H1 (cell line): ENCODE results near the gene TBC1D9B. TPM values are rescaled to one million over a fixed set of nuclear protein-coding genes. Genes with fewer than 3 reads are reported as not detected.

Experiments used
- CTCF ChIA-PET: fragments of 300-600 bp; sonication (Branson Sonifier 250); formaldehyde crosslinking; loops from one replicate; lab custom pipeline; 2021; ENCODE audit not compliant: partially characterized antibody; lab: Charles Lee
- POLR2A ChIA-PET: fragments of 300-600 bp; sonication (Branson Sonifier 250); formaldehyde crosslinking; loops from one replicate; lab custom pipeline; 2021; ENCODE audit warnings: inconsistent platforms; ENCODE audit not compliant: partially characterized antibody; lab: Charles Lee
- DNase-seq, 2 experiments: peaks; one replicate each; pipeline versions ENCODE4 v3.0.0 to v3.0.0-alpha.2; 2010 to 2022; ENCODE audit warnings: low spot score in 2 of 2, low read depth in 1 of 2, mixed read lengths in 1 of 2
- FAIRE-seq: peaks from 2 replicates; lab custom pipeline; 2011; peaks lifted over from hg19 to GRCh38; lab: Jason Lieb, UNC
- H2AFZ ChIP-seq: 2 replicates; pipeline ENCODE4 v1.8.1; 2012; ENCODE audit warnings: low read length, inconsistent platforms
- H2AK5ac ChIP-seq: 2 replicates; pipeline ENCODE4 v1.6.1; 2013; ENCODE audit warnings: low read depth, low read length
- H2BK120ac ChIP-seq: replicated peaks from 2 replicates; pipeline ENCODE3; 2013; ENCODE audit warnings: low read depth, low read length, inconsistent platforms
- H2BK12ac ChIP-seq: 2 replicates; pipeline ENCODE4 v1.6.1; 2013; ENCODE audit warnings: low read depth, low read length
- H2BK15ac ChIP-seq: 2 replicates; pipeline ENCODE4 v1.6.1; 2013; ENCODE audit warnings: low read length
- H2BK20ac ChIP-seq: 2 replicates; pipeline ENCODE4 v1.6.1; 2013; ENCODE audit warnings: low read length
- H2BK5ac ChIP-seq: 2 replicates; pipeline ENCODE4 v1.6.1; 2013; ENCODE audit warnings: low read depth, low read length
- H3K14ac ChIP-seq: 2 replicates; pipeline ENCODE4 v1.6.1; 2013; ENCODE audit warnings: inconsistent platforms; ENCODE audit not compliant: insufficient read length
- H3K18ac ChIP-seq: 2 replicates; pipeline ENCODE4 v1.6.1; 2013; ENCODE audit warnings: low read length; ENCODE audit errors: extremely low read depth
- H3K23ac ChIP-seq: 2 replicates; pipeline ENCODE4 v1.6.1; 2013; ENCODE audit warnings: inconsistent platforms; ENCODE audit not compliant: insufficient read length
- H3K23me2 ChIP-seq: 2 replicates; pipeline ENCODE4 v1.6.1; 2013; ENCODE audit warnings: low read depth, low read length
- H3K27ac ChIP-seq: 2 replicates; pipeline ENCODE4 v1.6.1; 2011; ENCODE audit warnings: low read depth, low read length, inconsistent platforms
- H3K27me3 ChIP-seq, 4 experiments: replicated peaks in 1 of 4; 1 replicate in 1 of 4; 2 replicates in 3 of 4; pipeline versions ENCODE4 v1.6.1 to v1.8.1; 2011 to 2013; ENCODE audit warnings: low read length in 3 of 4, mild to moderate bottlenecking in 3 of 4, inconsistent platforms in 2 of 4, mixed read lengths in 2 of 4, moderate library complexity in 1 of 4; ENCODE audit not compliant: control insufficient read depth in 3 of 4, insufficient read depth in 3 of 4; ENCODE audit errors: extremely low read depth in 1 of 4
- H3K36me3 ChIP-seq, 4 experiments: 2 replicates each; pipeline versions ENCODE4 v1.6.1 to v1.8.1; 2011 to 2013; ENCODE audit warnings: mild to moderate bottlenecking in 4 of 4, low read length in 3 of 4, moderate library complexity in 2 of 4, control low read depth in 1 of 4, inconsistent platforms in 1 of 4; ENCODE audit not compliant: insufficient read depth in 4 of 4, control insufficient read depth in 2 of 4
- H3K4ac ChIP-seq: replicated peaks from 2 replicates; pipeline ENCODE3; 2013; ENCODE audit warnings: low read length, low read depth, mixed read lengths, inconsistent platforms; ENCODE audit not compliant: insufficient read length
- H3K4me1 ChIP-seq, 4 experiments: replicated peaks in 1 of 4; 1 replicate in 1 of 4; 2 replicates in 3 of 4; pipeline versions ENCODE4 v1.6.1 to v1.8.1; 2011 to 2013; ENCODE audit warnings: low read length in 3 of 4, inconsistent platforms in 2 of 4, mixed read lengths in 1 of 4; ENCODE audit not compliant: insufficient read depth in 4 of 4, control insufficient read depth in 3 of 4
- H3K4me2 ChIP-seq, 2 experiments: 2 replicates each; pipeline versions ENCODE4 v1.6.1 to v1.8.1; 2011 to 2013; ENCODE audit warnings: low read depth in 2 of 2, low read length in 2 of 2, control low read depth in 1 of 2, inconsistent platforms in 1 of 2, mild to moderate bottlenecking in 1 of 2; ENCODE audit not compliant: insufficient read depth in 1 of 2
- H3K4me3 ChIP-seq, 4 experiments: fragments of 200-600, 300-600 bp in 1 of 4; sonication (generic), shearing (Covaris generic), sonication (Bioruptor Twin) in 1 of 4; 2 replicates each; pipeline versions ENCODE4 v1.5.1 to v1.8.1; 2011 to 2016; ENCODE audit warnings: low read length in 4 of 4, low read depth in 3 of 4, control low read depth in 2 of 4, inconsistent platforms in 2 of 4, mild to moderate bottlenecking in 2 of 4, mixed read lengths in 1 of 4, moderate library complexity in 1 of 4; ENCODE audit not compliant: insufficient read depth in 2 of 4; ENCODE audit errors: extremely low read depth in 1 of 4
- H3K56ac ChIP-seq: replicated peaks from 2 replicates; pipeline ENCODE3; 2013; ENCODE audit warnings: low read depth, mild to moderate bottlenecking, mixed read lengths, low read length, inconsistent platforms; ENCODE audit not compliant: insufficient read length
- H3K79me1 ChIP-seq: 2 replicates; pipeline ENCODE4 v1.6.1; 2013; ENCODE audit warnings: low read depth, low read length, control low read depth
- H3K79me2 ChIP-seq, 2 experiments: 2 replicates each; pipeline versions ENCODE4 v1.6.1 to v1.8.1; 2012 to 2013; ENCODE audit warnings: low read length in 2 of 2, mild to moderate bottlenecking in 2 of 2, inconsistent platforms in 1 of 2; ENCODE audit not compliant: insufficient read depth in 2 of 2, control insufficient read depth in 1 of 2
- H3K9ac ChIP-seq, 4 experiments: replicated peaks in 1 of 4; 1 replicate in 1 of 4; 2 replicates in 3 of 4; pipeline versions ENCODE4 v1.6.1 to v1.8.1; 2011 to 2013; ENCODE audit warnings: low read depth in 3 of 4, low read length in 3 of 4, control low read depth in 2 of 4, mild to moderate bottlenecking in 2 of 4, moderate library complexity in 2 of 4, inconsistent platforms in 1 of 4; ENCODE audit errors: extremely low read depth in 1 of 4
- H3K9me3 ChIP-seq, 2 experiments: 2 replicates each; pipeline versions ENCODE4 v1.6.1 to v1.8.1; 2012 to 2013; ENCODE audit warnings: mild to moderate bottlenecking in 2 of 2, moderate library complexity in 2 of 2, control low read depth in 1 of 2, inconsistent platforms in 1 of 2, low read depth in 1 of 2, low read length in 1 of 2, mixed read lengths in 1 of 2; ENCODE audit not compliant: insufficient read depth in 2 of 2
- H4K20me1 ChIP-seq, 2 experiments: replicated peaks in 1 of 2; 2 replicates each; pipeline versions ENCODE3 to v1.8.1; 2011 to 2013; ENCODE audit warnings: inconsistent platforms in 2 of 2, low read length in 2 of 2, mild to moderate bottlenecking in 1 of 2; ENCODE audit not compliant: insufficient read depth in 2 of 2, control insufficient read depth in 1 of 2
- H4K5ac ChIP-seq: 2 replicates; pipeline ENCODE4 v1.6.1; 2013; ENCODE audit warnings: low read length, low read depth, mixed read lengths, inconsistent platforms; ENCODE audit not compliant: insufficient read length
- H4K8ac ChIP-seq: 2 replicates; pipeline ENCODE4 v1.8.0; 2013; ENCODE audit warnings: mild to moderate bottlenecking, moderate library complexity, low read length, inconsistent platforms; ENCODE audit not compliant: insufficient read depth; ENCODE audit errors: extremely low read depth
- H4K91ac ChIP-seq: replicated peaks from 2 replicates; pipeline ENCODE3; 2013; ENCODE audit warnings: low read length, mixed read lengths, inconsistent platforms; ENCODE audit not compliant: insufficient read length
- CHD2 ChIP-seq: IDR thresholded peaks from 2 replicates; pipeline ENCODE4 v1.6.1; 2012; ENCODE audit warnings: low read length, improper control_type of control experiment
- HDAC6 ChIP-seq: IDR thresholded peaks from one replicate; pipeline ENCODE4 v1.7.1; 2012; ENCODE audit warnings: low read depth, mild to moderate bottlenecking, inconsistent platforms, low read length, moderate library complexity
- JUND ChIP-seq: IDR thresholded peaks from 2 replicates; pipeline ENCODE4 v1.6.1; 2011; ENCODE audit warnings: mild to moderate bottlenecking, improper control_type of control experiment, low read length
- KDM1A ChIP-seq: fragments of 200-600, 300-600 bp; sonication (generic); IDR thresholded peaks from 2 replicates; pipeline ENCODE4 v1.7.1; 2016; ENCODE audit warnings: mild to moderate bottlenecking, low read length, borderline replicate concordance
- KDM5A ChIP-seq: fragments of 200-600 bp; IDR thresholded peaks from 2 replicates; pipeline ENCODE4 v1.7.1; 2012; ENCODE audit warnings: mild to moderate bottlenecking, low read length, inconsistent platforms, mixed read lengths
- PHF8 ChIP-seq: fragments of 200-600 bp; sonication (generic); conservative IDR thresholded peaks from 2 replicates; pipeline ENCODE4 v1.7.1; 2012; ENCODE audit warnings: low read depth, mild to moderate bottlenecking, inconsistent platforms, low read length, moderate library complexity
- RAD21 ChIP-seq, 2 experiments: IDR thresholded peaks in 1 of 2; conservative IDR thresholded peaks in 1 of 2; 2 replicates each; pipeline ENCODE4 v1.6.1; 2011; ENCODE audit warnings: low read depth in 2 of 2, low read length in 2 of 2, improper control_type of control experiment in 1 of 2, inconsistent platforms in 1 of 2, mild to moderate bottlenecking in 1 of 2, moderate library complexity in 1 of 2
- RBBP5 ChIP-seq: IDR thresholded peaks from 2 replicates; pipeline ENCODE4 v1.7.1; 2012; ENCODE audit warnings: low read depth, mild to moderate bottlenecking, inconsistent platforms, low read length, moderate library complexity, borderline replicate concordance
- RFX5 ChIP-seq: IDR thresholded peaks from 2 replicates; pipeline ENCODE4 v1.6.1; 2011; ENCODE audit warnings: low read depth, low read length, improper control_type of control experiment, borderline replicate concordance
- RNF2 ChIP-seq: fragments of 200-900, 300-1000 bp; sonication (generic); IDR thresholded peaks from 2 replicates; pipeline ENCODE4 v1.7.1; 2016; ENCODE audit warnings: borderline replicate concordance, low read depth, mild to moderate bottlenecking, antibody characterized with exemption, low read length; ENCODE audit not compliant: poor library complexity, severe bottlenecking; ENCODE audit errors: missing control alignments
- SAP30 ChIP-seq: fragments of 300-600 bp; sonication (generic); IDR thresholded peaks from 2 replicates; pipeline ENCODE4 v1.7.1; 2012; ENCODE audit warnings: low read length, moderate library complexity, mild to moderate bottlenecking, inconsistent platforms; ENCODE audit not compliant: insufficient read depth, insufficient replicate concordance
- TAF1 ChIP-seq: IDR thresholded peaks from 2 replicates; pipeline ENCODE4 v1.6.1; 2011; ENCODE audit warnings: mild to moderate bottlenecking, low read depth, low read length
- WGBS, 2 experiments: shearing (Covaris generic) in 1 of 2; methylation state at CpG; one replicate each; pipeline versions ENCODE4 v1.1.6 to v1.1.7; 2013 to 2015; ENCODE audit warnings: low lambda C conversion rate in 2 of 2, mixed read lengths in 2 of 2, inconsistent platforms in 1 of 2, low coverage in 1 of 2, missing lambda C conversion rate in 1 of 2; ENCODE audit not compliant: insufficient replicate concordance in 2 of 2, insufficient coverage in 1 of 2, insufficient read length in 1 of 2; ENCODE audit errors: extremely low coverage in 1 of 2, missing lambda C conversion rate in 1 of 2; 5-methylcytosine and 5-hydroxymethylcytosine counted together
- polyA plus RNA-seq, 7 experiments: library from polyadenylated mRNA; depleted of rRNA in 3 of 7; stranded (reverse) in 5 of 7; unstranded in 2 of 7; fragments of >200 nt in 5 of 7; fragments of 200-250 nt in 2 of 7; gene quantifications; 1 replicate in 5 of 7; 2 replicates in 1 of 7; 4 replicates in 1 of 7; pipeline versions ENCODE4 v1.2.1 to v1.2.3, GENCODE V29; 2011 to 2013; ENCODE audit warnings: missing spikeins in 2 of 7, mixed read lengths in 2 of 7
- total RNA-seq: library from RNA; stranded (reverse); fragmentation: NEBNext Ultra II Directional; extraction: Animal tissue kit (Norgen Biotek cat#: 25700); gene quantifications from 2 replicates; pipeline ENCODE4 v1.2.1, GENCODE V29; 2021

Gene TBC1D9B
- total and polyA plus RNA-seq, 2 of the 8 experiments (the other 6 are each of a cell fraction or from before 2014, with no cell fraction given): 33.6 to 57.1 TPM

DNA sequence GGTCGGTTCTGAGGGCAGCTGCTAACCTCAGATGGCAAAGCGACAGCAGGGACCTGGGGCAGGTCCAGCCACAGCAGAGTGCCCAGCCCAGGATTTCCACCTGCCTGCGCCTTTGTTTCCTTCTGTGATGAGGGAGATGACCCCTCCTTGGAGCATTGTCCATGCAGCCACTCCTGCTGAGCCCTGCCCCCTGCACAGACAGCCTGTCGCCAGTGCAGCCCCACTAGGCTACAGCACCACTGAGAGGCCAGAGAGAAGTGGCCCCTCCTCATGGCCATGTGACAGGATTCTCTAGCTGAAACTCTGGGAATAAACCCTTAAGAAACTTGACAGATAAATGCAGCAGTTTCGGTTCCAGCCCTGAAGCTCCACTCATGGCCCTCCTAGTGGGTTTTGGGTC is 38.6 kb downstream of the TBC1D9B start:
- H3K27ac ChIP-seq: no peak overlapping the region
- H2AFZ ChIP-seq: no peak overlapping the region
- no peak overlapping the region for H3K23ac ChIP-seq
- no peak overlapping the region for H3K56ac ChIP-seq
- peaks cover 0 to 4% of the 10 kb centered on the region in 2 experiments for H4K20me1 ChIP-seq
- no peak overlapping the region for H2BK5ac ChIP-seq
- H3K4me2 ChIP-seq: no peak overlapping the region
- no peaks in the 10 kb centered on the region; a peak in 1 of 7 replicates for H3K4me1 ChIP-seq
- WGBS, 2 experiments: 91% methylated on average over 4 of the region's 5 CpGs; no CpG with 5 or more reads in 1 of the 2 experiments
- ChIA-PET POLR2A (interaction anchor here (0.6 to 1.5 kb wide), 3 partner anchors 11 to 147 kb away, joined by 3 to 6 read pairs (median 3); no protein-coding TSS in a partner anchor), CTCF (interaction anchor here (0.8 to 8.0 kb wide), 15 partner anchors 8 to 67 kb away, joined by 3 to 67 read pairs (median 4); partner anchors contain the start of genes MRNIP and TBC1D9B)
- H3K9me3 ChIP-seq: no peaks in the 10 kb centered on the region
- H2BK20ac ChIP-seq: no peak overlapping the region
- H3K4ac ChIP-seq: no peak overlapping the region
- no peak overlapping the region for H2BK12ac ChIP-seq
- no peaks in the 10 kb centered on the region for H3K23me2 ChIP-seq
- H4K91ac ChIP-seq: no peak overlapping the region
- H2BK120ac ChIP-seq: no peak overlapping the region
- H3K18ac ChIP-seq: no peak overlapping the region
- no peak for FAIRE-seq
- H3K27me3 ChIP-seq: no peaks in the 10 kb centered on the region
- no peak overlapping the region for H4K5ac ChIP-seq
- no peak overlapping the region for H2AK5ac ChIP-seq
- H3K79me1 ChIP-seq: no peaks in the 10 kb centered on the region
- peaks cover 3 to 10% (median 4%) of the 10 kb centered on the region in 4 experiments; a peak in 5 of 8 replicates for H3K36me3 ChIP-seq
- no peak overlapping the region for H3K4me3 ChIP-seq
- no peaks in the 10 kb centered on the region for H3K79me2 ChIP-seq
- H3K9ac ChIP-seq: no peak overlapping the region
- H4K8ac ChIP-seq: no peak overlapping the region
- no peak overlapping the region for H3K14ac ChIP-seq
- no peak for DNase-seq
- H2BK15ac ChIP-seq: no peak overlapping the region
- TF ChIP-seq TAF1 (no peak), SAP30 (no peak), PHF8 (no peak), CHD2 (no peak), HDAC6 (no peak), RFX5 (no peak), RNF2 (no peak), RBBP5 (no peak), KDM5A (no peak), RAD21 (IDR thresholded peaks at IDR 0.05 in 1 of 2, conservative IDR thresholded peaks at IDR 0.05 in 1 of 2; ENCODE audit: low read depth in 2 of 2, low read length in 2 of 2) (no peak), JUND (no peak), KDM1A (no peak)
